GM21381 (cell line): ENCODE results near the gene UST.

Source experiments
- ATAC-seq: cut with Tn5 transposase; IDR thresholded peaks from one replicate; pipeline ENCODE4 v1.9.1; 2021; ENCODE audit warnings: mild to moderate bottlenecking, moderate library complexity; ENCODE audit not compliant: unreplicated experiment

UST gene

DNA sequence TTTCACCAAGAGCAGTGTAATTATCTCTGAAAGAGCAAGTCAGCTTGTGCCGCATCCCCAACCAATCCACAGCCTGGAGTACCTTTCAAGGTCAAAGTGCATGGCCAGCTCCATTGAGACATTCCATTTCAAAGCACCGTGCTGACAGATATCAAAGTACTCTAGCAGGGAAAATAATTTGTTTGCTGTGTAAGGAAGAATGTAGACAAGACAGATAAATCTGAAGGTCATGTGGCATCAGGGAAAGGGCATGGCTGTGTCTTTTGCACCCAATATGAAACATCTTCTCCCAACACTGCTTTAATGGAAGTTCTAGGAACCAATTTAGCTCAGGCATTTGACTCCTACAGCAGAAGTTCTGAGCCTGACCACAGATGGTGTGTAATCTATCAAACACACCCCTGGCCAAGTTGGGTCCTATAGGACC lies 328.0 kb downstream of the UST start:
- no peak for ATAC-seq

DNA sequence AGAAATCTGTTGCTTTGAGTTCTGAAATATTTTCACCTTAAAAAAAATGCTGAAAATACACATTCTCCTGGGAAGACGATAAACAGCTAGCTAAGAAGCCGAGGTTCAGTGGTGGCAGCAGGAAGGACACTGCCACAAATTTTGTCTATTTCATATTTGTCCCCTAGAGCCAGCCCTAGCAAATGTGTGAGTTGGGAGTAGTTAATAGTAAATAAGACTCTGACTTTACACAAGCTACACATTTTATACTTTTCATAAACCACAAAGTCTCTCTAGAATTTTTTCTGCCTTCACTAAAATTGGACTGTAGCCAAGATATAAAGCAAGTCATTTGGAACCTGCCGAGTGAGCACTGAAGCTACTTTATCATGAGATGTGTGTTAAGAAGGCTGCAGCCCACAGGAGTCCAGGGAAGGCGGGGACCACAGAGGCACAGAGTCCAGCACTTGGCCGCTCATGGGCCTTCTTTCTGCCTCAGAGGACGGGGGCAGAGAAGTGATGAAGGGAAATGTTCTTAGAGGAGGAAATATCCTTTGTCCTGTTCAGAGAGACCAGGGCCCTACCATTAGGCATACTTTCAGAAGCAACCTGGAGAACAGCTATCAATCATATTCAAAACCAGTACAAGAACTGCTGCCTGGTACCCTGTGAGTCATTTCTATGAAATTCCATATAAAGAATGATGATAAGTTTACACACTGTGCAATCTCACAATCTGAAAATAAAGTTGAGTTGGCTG lies 329.0 kb downstream of the UST start:
- ATAC-seq: no peak

DNA sequence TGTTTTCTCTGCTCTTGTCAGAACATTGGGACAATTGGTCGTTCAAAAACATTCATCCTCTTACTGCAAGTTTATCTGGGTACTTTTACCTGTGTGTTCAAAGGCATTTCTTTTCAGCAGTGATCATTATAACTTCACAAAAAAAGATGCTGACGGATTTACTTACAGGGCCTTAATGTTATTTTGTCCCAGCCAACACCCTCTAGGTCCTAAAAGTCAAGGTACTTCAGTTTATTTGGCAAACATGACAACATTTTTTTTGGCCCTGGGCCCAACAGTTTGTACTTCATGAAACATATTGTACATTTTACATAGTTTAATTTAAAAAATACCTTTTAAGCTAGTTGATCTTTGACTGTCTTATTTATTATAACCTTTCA lies 329.5 kb downstream of the UST start:
- no peak for ATAC-seq

DNA sequence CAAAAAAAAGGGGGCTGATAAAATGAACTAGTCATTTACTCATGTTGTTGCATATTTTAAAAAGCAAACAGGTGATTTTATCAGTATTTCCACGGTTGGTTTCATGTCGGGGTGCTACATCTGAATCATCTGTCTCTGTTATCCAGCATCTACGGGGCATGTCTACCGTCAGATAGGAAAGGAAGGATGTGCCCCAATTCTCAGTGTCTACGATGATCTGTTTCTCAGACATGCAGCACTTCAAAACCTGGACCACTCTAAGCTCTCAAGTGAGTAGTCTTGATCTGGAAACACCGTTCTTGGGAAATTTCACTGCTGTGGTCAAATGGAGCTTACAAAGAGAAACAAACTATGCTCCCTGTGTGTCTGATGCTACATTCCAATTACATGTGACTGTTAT lies 330.4 kb downstream of the UST start:
- ATAC-seq: no peak

DNA sequence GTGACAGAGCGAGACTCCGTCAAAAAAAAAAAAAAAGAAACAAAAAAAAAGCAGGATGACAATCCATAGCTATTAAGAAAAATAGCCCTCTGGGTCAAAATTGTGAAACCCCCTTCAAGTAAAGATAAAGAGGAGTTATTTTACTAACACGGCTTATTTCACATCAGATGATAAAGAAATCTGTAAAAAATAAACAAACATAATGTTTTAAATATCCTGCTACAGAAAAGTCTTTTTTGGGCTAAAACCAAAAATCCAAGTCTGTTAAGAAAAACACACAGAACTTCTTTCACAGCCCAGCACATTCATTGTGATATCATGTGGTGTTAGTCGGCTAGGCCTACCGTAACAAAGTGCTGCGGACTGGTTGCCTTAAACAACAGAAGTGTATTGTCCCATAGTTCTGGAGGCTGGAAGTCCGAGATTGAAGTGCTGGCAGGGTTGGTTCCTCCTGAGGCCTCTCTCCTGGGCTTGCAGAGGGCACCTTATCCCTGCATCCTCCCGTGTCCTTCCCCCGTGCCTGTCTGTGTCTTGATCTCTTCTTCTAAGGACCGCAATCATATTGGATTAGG lies 331.5 kb downstream of the UST start:
- ATAC-seq: no peak

DNA sequence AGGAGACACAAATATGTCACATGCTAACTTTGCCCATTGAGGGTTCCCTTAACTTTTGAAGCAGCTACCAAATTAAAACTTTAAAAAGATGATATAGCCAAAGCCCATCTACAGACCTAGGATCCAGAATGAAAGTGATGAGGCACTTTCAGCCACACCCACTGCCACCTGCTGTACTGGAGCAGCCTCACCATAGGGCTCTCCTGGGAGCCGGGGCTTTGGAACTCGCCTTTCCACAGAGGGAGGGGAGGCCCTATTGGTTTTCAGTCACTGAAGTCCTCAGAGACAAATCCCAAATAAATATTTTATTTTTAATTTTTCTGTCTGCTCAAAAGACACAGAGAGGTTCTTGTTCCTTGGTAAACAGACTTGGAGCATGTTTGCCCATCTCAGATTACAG lies 332.6 kb downstream of the UST start:
- ATAC-seq: no peak

DNA sequence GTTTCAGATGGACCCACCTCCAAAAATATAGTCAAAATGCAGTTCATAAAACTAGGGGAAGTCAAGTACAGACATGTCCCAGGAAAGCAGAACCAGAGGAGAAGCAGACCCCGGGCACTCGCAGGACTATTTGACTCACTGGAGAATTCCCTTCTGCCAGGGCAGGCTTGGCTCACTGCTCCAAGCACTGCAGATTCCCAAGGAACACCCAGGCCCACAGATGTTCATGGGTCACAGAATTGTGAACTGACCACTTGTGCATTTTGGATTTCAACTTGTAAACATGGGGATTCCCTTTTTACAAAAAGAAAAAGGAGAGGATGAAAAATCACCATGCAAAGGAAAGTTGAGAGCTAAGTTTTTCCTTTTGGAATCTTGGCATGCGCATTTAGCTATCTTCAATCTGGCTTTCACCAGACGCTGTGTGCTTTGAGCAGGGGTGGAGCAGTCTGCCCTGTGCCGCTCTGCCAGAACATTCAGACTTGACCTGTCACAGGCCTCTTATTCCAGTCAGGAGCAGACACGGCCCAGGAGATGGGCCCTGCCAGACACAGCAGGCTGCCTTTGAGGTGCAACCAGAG lies 333.2 kb downstream of the UST start:
- no peak for ATAC-seq

DNA sequence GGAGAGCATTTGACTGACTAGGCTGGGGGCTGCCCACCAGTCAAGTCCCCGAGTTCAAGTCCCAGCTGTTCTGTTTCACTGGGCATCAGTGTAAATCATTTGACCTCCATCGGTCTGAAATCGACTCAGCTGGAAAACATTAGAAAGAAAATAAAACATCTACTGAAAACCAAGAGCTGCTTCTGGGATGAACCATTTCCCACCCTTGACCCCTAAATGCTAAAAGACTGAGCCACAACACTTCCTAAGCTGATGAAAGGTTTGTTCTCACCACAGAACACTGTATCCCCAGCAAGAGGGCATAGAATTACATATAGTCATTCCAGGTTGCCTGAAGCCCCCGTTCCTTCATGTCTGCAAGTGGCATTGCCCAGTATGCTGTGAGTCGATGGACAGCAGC lies 333.7 kb downstream of the UST start:
- no peak for ATAC-seq

DNA sequence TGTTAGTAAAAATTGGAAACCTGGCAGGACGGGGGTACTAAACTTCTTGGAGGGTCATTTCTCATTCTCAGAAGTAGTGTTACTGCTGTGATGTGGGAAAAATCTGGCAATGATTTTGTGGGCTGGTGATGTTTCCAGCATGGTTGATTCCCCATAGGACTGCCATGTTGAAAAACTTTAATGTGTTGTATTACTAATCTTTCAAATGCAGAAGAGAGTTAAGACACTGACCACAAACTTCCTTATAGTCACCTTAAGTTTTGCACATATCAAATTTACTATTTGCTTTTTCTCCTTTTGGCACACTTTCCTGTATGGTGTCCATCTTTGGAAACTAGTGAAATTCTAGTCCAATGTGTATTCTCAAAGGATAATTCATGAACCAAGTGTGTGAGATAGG lies 334.5 kb downstream of the UST start:
- ATAC-seq: no peak

DNA sequence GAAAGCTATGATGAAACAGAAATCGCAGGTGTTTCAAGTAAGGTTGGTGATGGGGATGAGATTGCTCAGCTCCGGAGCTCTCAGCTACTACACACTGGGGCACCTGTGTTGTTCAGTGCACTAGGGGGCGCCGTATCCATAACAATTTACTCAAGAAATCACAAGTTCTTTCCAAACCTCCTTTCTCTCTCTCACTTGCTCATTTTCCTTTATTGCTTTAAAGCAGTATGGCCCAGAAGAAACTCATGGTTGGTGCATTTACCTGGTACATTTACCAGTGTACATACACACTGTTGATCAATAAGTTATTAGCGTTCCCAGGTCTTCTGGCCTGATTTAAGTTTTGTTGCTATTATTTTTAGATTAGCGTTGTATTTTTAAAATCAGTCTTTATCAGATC lies 335.5 kb downstream of the UST start:
- peak; percentile 86 for ATAC-seq

DNA sequence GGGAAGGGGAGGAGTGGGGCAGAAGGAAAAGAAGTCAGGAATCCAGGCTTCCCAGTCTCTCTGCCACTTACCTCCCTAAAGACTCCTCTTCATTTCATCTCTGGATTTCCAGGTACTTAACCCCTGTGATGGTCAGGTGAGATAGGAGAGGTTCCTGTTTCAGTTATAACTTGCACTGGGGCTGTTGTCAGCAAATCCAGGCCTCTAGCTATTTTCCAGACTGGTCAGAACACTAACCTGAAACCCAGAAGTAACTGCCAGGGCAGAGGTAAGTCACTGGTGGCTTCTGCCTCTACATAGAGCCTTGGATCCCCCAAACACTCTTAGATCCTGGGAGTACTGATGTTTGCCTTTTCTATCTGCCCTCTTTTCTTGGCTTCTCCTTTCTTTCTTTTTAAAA lies 337.2 kb downstream of the UST start:
- no peak for ATAC-seq

DNA sequence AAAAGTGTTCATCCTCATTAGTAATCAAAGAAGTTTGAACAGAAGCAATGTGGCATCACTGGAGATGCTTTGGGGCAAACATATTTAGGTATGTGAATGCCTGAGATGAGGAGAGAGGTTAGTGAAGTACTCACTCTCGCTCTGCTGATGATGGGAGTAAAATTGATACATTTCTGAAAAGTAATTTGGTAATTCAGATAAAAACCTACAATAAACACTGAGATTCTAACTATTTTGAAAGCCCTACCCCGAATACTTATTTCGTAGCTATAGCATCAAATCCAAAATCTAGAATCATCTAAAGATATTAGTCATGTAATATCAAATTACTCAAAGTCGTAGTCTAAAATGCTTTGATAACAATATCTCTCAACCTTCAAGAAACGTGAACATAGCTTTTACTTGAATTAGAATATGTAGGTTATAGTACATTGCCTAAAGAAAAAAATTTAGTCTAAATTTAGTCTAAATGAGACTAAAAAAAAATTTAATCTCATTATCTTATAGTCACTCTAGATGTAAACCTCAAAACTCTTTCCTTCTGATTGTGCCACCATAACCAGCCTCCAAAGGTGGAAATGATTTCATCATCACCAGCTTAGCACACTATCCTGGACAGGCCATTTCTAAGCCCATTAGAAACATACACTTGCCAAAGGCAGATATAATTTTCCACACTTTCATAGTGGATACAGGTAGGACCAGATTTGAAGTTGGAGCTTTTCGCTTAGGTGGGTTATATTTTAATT lies 338.2 kb downstream of the UST start:
- ATAC-seq: no peak

DNA sequence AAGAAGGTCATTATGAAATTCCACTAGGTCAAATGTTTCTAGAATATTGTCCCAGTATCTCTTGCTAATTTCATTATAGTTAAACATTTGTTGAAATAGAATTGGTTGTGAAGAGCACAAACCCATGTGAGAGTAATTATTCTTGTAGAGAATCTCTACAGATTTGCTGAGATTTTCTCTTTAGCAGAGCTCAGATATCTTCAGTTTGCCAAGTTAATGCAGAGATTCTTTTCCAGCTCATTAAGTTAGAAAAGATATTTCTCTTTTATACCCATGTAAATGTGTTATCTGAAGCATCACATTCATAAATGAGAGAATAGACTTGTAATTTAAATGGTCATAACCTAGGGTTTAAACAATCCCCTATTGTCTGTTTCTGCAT lies 338.7 kb downstream of the UST start:
- ATAC-seq: no peak

DNA sequence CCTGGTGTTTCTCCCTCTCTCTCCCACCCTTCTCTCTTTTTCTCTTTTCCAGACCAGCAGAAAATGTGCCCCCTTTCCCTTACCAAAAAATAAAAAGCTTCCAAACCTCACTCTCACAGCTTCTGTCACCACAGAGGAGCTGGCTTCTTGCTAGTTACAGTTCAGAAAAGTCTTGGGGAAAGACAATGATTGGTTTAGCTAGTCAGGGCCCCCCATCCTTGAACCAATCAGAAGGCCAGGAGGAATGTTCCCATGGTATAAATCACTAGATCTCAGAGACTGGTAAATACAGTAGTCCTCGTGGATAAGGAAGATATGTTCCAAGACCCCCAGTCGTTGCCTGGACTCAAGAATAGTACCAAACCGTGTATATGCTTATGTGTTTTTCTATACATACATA lies 339.5 kb downstream of the UST start:
- no peak for ATAC-seq

DNA sequence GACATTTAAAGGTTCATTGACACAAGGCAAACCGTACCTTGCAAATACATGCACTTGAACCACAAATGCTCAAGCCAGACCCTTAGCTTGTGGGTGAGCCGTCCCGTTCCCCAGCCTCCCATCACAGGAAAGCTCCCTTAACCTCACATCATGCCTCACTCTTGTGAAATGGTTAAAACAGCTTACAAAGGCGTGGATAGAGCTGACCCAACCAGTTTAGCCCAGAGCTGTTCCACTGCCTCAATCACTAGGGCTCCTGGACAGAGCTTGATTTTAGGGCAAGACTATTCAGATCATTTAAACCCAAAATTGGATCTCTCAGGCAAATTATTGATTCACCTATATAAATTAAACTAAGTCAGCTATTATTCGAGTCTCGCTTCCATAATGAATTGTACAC lies 341.1 kb downstream of the UST start:
- no peak for ATAC-seq

DNA sequence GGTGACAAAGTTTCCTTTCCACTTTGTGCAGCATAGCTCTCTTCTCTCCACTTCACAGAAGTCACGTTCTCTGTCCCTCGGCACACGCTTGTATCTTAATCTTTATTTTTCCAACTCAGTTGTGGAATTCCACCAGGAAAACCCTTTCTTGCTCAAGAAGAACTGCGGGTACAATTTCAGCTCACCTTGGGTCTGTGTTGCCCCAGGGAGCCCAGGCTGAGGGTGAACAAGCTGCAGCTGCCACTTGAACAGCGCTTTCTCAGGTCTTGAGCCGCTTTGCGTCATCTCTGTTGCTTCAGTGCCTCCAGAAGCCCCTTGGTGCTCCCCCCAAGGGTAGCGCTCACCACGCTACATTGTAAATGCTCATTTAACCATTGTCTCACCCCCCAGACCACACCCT lies 341.5 kb downstream of the UST start:
- ATAC-seq: no peak

DNA sequence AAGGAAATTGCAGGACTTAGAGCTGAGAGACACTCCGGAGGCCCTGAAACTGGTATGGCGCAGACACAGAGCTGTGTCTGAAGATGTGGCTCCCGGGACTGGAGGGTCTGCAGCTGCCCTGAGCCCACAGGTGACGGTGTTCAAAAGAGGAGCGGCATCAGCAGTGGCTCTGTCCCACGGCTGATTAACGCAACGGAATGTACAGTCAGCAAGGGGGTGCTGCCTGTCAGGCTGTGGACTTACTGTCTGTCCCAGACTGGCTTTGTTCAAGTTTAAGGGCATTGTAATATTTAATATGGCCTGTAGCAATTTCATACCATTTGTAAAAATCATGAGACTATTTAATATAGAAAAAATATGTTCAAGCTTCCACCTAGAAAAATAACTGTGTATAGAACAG lies 342.7 kb downstream of the UST start:
- no peak for ATAC-seq

DNA sequence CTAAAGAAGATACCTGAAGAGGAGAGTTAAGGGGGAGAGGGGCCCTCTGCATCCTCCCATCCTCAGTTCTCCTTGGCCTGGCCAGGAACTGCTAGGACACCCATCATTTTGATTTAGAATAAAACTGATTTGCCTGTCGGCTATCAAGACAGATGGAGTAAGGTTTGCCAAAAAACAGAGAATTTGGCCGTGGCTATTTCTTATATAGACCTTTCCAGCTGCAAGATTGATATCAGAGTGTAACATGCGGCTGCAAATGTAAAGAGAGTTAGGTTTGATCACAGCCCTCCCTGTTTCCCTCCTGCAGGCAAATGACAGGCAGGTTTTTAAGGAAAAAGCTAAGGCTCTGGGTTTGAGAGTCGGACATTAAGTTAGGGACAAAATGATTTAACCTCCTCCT lies 344.1 kb downstream of the UST start:
- no peak for ATAC-seq

DNA sequence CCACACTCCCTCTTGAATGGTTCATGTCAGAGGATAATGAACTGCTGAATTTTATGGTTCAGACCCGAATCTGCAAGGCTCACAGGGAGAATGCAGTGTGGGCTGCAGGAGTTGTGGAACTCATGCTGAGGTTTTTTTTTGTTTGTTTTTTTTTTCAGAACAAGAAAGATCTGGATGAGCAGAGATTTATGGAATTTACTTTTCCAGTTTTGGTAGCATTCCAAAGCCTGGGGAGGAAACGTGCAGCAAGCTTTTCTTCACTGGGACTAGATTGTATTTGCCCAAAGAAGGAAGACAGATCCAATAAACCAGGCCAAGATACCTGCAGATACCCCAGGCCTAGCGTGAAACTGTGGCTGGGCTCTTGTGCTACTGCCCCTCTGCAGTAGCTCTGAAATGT lies 346.8 kb downstream of the UST start:
- ATAC-seq: no peak

DNA sequence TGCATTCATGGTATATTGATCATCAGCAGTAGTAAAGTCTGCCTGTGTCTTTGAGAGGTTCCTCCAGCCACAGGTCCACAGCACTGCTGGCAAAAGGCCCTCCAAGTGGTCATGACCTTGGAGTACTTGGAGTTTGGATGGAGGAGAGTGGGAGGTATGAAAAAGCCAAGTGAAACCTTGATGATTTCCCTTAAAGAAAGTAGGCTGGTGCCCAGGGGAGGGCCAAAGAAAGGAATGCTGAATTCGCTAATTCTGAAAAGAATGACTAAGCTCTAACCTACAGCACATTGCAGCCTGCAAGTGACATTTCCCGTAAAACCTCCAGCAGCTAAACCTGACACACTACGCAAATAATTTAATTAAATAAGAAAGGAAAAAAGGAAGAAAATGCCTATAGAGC lies 347.3 kb downstream of the UST start:
- ATAC-seq: no peak

DNA sequence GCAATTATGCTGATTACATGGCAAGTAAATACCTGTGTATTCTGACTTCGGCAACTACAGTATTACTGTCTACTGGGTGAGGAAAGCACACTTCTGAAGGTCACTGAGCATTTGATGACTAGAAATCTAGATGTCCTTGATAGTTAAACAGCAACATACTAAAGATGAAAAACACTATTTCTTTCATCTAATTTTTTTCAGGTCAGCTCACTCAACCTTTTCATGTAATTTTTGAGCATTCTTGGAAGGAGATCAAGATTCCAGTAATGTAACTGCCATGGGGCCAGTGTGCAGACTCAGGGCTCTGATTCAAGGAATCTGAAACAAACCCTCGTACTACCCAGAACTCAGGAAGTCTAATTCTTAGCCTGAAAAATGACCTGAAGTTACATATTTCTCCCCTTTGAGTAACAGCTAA lies 348.1 kb downstream of the UST start:
- ATAC-seq: no peak

DNA sequence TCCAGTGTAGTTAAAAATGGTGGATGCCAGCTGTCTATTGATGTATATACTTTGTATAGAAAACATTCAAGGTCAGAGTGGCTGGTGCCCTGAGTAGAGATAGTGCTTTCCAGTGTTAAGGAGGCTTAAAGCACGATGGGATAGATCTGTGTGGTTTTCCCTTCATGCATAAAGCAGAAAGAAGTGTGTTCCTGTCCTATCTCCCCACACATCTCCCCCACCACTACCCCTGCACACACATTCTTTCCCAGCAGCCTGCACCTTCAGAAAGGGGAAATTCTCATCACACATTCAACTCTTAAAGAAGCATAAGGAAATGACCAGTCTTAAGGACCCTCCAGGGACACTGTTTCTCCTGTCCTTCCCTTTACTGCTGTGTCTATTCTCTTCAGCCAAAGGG lies 349.0 kb downstream of the UST start:
- ATAC-seq: no peak
